ENCODE results near the gene COMMD4.
"Not testable (repeated sequence)": the region's sequence is repeated elsewhere in the genome, so short reads cannot be mapped to it uniquely, and the experiment has no call there.

Gene COMMD4

DNA sequence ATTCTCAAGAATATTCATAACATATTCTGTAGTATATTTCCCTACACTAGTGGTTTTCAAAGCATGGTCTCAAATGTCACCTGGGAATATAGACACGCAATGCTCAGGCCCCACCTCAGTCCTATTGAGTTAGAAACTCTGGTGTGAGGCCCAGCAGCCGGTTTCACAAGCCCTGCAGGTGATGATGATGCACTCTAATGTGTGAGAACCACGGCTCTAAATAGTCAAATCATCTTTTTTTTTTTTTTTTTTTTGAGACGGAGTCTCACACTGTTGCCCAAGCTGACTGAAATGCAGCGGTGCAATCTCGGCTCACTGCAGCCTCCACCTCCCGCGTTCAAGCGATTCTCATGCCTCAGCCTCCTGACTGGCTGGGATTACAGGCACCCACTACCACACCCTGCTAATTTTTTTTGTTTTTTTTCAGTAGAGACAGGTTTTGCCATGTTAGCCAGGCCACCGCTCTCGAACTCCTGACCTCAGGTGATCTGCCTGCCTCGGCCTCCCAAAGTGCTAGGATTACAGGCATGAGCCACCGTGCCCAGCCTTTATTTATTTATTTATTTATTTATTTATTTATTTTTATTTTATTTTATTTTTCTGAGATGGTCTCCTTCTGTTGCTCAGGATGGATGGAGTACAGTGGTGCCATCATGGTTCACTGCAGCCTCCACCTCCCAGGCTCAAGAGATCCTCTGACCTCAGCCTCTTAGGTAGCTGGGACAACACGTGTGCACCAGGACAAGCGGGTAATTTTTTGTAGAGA, 2.0 kb upstream of the COMMD4 start:
- DNase-seq = not testable (repeated sequence)

- DNase-seq = no peak
Measured at GRCh38 chr15:75335313-75335704, 554 bp upstream of the COMMD4 start.

GRCh38 chr15:75338661-75339240, 2.9 kb downstream of the COMMD4 start:
- DNase-seq = no peak

DNA sequence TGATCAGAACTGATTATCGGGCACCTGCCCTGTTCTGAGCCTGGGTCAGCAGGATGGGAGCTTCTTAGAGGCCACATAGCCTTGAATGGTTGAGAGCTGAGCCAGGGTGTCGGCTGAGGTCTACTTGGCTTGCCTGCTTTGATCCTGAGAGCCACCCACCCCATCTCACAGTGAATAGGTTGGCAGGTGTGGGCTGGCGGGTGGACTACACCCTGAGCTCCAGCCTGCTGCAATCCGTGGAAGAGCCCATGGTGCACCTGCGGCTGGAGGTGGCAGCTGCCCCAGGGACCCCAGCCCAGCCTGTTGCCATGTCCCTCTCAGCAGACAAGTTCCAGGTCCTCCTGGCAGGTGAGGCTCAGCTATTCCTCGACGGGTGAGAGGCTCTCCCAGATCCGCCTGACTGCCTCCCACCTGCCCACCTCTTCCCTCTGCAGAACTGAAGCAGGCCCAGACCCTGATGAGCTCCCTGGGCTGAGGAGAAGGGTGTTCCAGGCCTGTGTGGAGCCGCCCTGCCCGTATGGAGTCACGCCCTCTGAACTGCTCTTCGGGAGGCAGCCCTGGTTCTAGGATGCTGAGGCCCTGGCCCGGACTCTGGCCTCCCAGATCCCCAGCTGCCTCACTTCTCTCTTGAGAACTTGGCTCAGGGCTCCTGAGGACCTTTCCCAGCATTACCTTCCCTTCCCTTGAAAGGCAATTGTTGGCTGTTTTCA, 3.8 kb downstream of the COMMD4 start:
- DNase-seq = no peak

DNA sequence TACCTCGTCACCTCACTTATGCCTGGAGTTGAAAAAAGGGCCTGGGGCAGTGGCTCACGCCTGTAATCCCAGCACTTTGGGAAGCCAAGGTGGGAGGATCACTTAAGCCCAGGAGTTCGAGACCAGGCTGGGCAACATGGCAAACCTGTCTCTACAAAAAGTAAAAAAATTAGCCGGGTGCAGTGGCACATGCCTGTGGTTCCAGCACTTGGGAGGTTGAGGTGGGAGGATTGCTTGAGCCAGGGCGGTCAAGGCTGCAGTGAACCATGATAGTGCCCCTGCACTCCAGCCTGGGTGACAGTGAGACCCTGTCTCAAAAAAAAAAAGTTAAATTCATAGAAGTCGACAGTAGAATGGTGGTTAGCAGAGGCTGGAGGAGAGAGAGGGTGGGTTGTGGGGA, 6.4 kb downstream of the COMMD4 start:
- no peak for DNase-seq

- DNase-seq = not testable (repeated sequence)
Measured at GRCh38 chr15:75343953-75344352, 8.1 kb downstream of the COMMD4 start.

DNA sequence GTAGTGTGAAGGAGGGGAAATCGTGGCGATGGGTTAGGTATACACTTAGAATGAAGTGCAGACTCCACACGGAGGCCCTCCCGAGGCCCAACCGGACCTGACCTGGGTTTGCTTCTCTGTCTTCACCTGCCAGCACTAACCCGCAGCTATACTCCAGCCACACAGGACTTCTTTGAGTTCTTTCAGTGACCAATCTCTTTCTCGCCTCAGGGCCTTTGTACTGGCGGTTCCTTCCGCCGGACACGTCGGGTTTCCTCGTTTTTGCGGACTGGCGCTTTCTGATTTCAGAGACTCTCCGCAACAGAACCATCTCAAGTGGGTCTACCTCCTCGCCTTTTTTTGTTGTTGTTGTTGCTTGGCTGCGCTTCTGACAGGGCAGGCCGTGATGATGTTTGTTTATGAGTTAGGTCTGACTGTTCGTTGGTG, 10.9 kb downstream of the COMMD4 start, which contains the start of gene NEIL1:
Gene NEIL1 (plus strand): TSS at position 244 of the 426 bp plus-strand sequence. CDS start 1,867 bp downstream, outside the sequence.
- no peak for DNase-seq

DNA sequence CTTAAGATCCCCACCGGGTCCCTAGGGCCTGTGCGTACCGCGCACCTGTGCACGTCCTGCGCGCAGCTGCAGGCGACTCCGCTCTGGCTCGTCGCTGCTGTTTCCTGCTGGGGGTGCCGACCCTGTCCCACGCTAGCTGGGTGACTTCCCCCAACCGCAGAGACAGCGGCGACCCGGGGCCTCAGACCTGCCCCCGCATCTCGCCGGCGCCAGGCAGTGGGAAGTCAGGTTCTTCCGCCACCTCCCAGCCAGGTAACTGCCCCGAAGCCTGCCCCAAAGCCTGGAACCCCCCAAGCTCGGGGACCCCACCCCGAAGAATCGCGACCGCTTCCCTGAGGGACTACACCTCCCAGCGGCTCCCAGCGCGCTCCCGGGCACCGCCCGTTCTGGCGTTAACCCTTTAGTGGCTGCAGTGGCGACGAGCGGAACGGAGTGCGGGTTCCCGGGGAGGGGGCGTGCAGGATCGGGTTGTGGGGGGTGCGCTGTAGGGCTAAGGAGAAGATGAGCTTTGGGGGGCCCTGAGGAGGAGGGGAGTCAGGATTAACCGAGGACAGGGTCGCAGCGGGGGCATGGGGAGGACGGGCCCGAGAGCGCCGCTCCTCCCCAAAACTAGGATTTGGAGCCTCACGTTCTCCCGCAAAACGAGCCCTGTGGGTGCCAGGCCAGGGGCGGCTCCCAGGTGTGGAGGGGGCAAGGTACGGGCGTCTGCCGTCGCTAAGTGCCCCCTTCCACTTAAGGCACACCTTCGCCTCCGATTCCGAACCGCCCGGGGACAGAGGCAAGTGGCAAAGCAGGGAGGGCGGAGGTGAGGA, 11.6 kb downstream of the COMMD4 start:
- DNase-seq = peak; percentile 13

DNA sequence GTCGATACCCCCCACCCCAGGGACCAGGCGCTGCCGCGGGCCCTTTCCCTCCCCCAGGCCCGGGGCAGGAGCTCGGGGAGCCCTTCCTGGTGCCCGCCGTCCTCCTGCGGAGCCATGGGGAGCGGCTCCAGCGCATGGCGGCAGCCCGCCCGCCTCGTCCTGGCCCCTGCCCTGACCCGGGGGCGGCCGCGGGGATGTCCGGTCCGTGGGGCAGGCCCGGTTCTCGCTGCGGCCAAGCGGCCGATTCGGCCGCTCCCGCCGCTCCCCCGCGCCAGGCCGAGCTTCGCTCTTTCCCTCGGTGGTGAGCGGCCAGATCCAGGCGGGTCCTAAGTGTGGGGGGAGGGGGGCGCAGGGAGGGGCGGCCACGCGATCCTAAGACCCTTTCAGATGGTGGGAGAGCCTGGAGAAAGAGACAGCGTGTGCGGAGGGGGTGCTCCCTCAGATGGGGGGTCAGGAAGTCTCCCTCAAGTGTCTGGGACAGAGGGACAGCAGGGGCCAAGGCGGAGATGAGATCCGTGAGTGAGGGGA, 12.2 kb downstream of the COMMD4 start:
- no peak for DNase-seq

DNA sequence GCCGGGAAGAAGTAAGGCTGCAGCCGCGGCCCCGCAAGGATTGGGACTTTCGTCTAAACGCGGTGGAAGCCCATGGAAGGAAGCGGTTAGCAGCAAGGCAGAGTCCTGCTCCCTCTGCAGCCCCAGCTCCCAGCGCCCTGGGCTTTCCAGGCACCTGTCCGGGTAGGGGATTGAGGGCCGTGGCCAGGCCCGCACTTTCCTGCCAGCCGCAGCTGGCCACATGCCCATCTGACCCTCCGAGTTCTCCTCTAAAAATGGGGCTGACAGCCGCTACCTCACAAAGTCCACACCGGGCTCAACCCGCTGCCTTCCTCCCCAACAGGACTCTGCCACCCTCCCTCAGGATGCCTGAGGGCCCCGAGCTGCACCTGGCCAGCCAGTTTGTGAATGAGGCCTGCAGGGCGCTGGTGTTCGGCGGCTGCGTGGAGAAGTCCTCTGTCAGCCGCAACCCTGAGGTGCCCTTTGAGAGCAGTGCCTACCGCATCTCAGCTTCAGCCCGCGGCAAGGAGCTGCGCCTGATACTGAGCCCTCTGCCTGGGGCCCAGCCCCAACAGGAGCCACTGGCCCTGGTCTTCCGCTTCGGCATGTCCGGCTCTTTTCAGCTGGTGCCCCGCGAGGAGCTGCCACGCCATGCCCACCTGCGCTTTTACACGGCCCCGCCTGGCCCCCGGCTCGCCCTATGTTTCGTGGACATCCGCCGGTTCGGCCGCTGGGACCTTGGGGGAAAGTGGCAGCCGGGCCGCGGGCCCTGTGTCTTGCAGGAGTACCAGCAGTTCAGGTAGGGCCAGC, 12.9 kb downstream of the COMMD4 start:
- DNase-seq = no peak

GRCh38 chr15:75349351-75349669, 13.4 kb downstream of the COMMD4 start:
- DNase-seq = not testable (repeated sequence)

- no peak for DNase-seq
Measured at GRCh38 chr15:75349851-75350588, 14.2 kb downstream of the COMMD4 start.

- peak; percentile 21 for DNase-seq
Measured at GRCh38 chr15:75350601-75351361, 14.9 kb downstream of the COMMD4 start.

- DNase-seq = no peak
Measured at GRCh38 chr15:75352186-75353080, 16.6 kb downstream of the COMMD4 start.

- DNase-seq = no peak
Measured at GRCh38 chr15:75353604-75354003, 17.7 kb downstream of the COMMD4 start.

DNA sequence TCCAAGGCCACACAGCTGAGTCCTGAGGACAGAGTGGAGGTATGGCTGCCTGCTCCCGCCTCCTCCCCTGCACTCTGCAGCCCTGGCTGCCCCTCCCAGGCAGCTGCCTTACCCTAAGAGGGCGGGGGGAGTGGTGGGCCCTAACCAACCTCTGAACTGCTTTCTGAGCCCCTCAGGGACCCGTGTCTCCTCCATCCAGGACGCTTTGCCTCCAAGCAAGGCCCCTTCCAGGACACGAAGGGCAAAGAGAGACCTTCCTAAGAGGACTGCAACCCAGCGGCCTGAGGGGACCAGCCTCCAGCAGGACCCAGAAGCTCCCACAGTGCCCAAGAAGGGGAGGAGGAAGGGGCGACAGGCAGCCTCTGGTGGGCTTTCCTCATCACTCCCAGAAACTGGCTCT, 18.6 kb downstream of the COMMD4 start:
- no peak for DNase-seq

DNA sequence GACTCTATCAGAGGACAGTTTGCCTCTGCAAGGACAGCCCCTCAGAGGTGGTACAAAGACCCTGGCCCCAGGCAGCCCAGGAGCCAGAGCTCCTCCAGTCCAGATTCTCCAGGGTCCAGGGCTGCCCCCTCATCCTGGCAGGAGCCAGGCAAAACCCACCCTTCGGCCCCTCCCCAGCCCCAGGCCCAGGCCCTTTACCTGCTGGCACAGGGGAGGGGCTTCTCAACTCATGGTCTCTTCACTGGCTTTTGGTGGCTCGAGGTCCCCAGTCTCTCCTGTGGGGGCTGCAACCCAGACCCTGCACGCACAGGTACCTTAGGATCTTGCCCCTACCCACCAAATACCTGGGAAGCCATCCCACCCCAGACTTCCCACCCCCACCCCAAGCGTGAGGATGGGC, 19.5 kb downstream of the COMMD4 start:
- DNase-seq = no peak

DNA sequence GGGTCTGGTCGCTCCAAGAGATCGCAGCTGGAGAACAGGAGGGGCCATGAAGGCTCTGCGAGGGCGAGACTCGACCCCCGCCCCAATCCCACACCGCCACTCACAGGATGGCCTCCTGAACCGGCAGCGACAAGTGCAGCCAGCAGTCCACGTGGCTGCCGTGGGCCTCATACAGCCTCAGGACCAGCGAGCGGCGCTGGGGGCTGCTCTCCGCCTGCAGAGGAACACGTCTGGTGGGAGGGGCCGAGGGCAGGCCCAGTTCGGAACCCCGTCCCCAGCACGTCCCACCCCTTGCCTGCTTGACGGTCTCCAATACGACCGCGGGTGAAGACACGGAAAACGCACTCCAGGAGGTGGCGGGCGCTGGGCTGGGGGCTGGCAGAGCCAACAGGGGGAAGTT, 20.1 kb downstream of the COMMD4 start:
- DNase-seq = no peak

DNA sequence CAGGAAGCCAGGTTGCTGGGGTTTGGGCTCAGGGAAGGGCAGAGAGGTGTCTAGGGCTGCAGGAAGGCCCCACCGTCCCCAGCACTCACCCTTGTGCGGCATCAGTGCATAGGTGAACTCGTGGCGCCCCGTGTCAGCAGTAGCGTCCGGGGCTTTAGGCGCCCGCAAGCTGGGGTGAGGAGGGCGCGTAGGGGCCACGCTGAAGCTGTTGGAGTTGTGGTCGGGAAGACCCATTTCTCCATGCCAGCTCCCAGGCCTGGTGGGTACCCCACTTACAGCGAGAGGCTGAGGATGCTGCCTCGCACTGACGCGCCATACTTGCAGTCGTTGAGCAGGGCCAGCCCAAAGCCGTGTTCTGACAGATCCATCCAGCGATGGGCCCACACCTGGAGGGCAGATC, 20.7 kb downstream of the COMMD4 start:
- DNase-seq = no peak
